ENCODE data around the gene MAP7D1. TPM values are rescaled to one million over a fixed set of nuclear protein-coding genes. Genes with fewer than 3 reads are reported as not detected.
A peak's percentile ranks its signal among the peaks of the same experiment; 100 is the strongest.
"Not testable (repeated sequence)": the region's sequence is repeated elsewhere in the genome, so short reads cannot be mapped to it uniquely, and the experiment has no call there.

Gene MAP7D1
- total RNA-seq, 4 donors from 2014 or later = 74.3 to 187 (median 86.0) TPM

- intact Hi-C loops (cut with DNase I; ENCODE audit: low total_unique reads) (loop anchor here (2.0 kb wide), 1 partner anchor 39 kb away; the partner anchor contains the start of gene TRAPPC3), in situ Hi-C loops (cut with MboI; ENCODE audit: low pct_ligation_motif_present in 1 of 4, low pct_unique_long_range_greater_than_20kb in 1 of 4, low sequenced_read_pairs in 3 of 4) (loop anchor here (10.0 to 25.0 kb wide), 4 partner anchors 83 to 224 kb away; no protein-coding TSS in a partner anchor)
- H3K27ac ChIP-seq = peak overlapping the region; percentile 77 to 87 (median 82)
- DNase-seq = peak; percentile 88
- no peaks in the 10 kb centered on the region for H3K27me3 ChIP-seq
- WGBS, 2 donors (ENCODE audit: low coverage in 1 of 2) = 4% methylated on average over 9 of the region's 9 CpGs; no CpG with 5 or more reads in 1 of the 2 donors
- TF ChIP-seq EP300 (IDR thresholded peaks at IDR 0.05; ENCODE audit: low read depth) = no peak
- TF ChIP-seq POLR2A (IDR thresholded peaks at IDR 0.05) = no peak
- peak; percentile 8 to 62 (median 42) for TF ChIP-seq POLR2AphosphoS5 (IDR thresholded peaks at IDR 0.05)
- TF ChIP-seq CTCF (IDR thresholded peaks at IDR 0.05) = peak; percentile 84 to 97 (median 87)
- no peaks in the 10 kb centered on the region for H3K9me3 ChIP-seq
- no peaks in the 10 kb centered on the region for H3K36me3 ChIP-seq
- no peak overlapping the region for H3K4me3 ChIP-seq
- peaks cover 0 to 14% (median 5%) of the 10 kb centered on the region in 4 donors for H3K4me1 ChIP-seq
Observed at GRCh38 chr1:36187800-36188593, 32.0 kb downstream of the MAP7D1 start.

- in situ Hi-C loops (cut with MboI; ENCODE audit: low pct_ligation_motif_present in 1 of 4, low pct_unique_long_range_greater_than_20kb in 1 of 4, low sequenced_read_pairs in 3 of 4) = loop anchor here (10.0 to 25.0 kb wide), 4 partner anchors 78 to 215 kb away; no protein-coding TSS in a partner anchor
Observed at GRCh38 chr1:36196805-36197204, 40.8 kb downstream of the MAP7D1 start.

GRCh38 chr1:36198641-36199040, 42.7 kb downstream of the MAP7D1 start:
- in situ Hi-C loops (cut with MboI; ENCODE audit: low pct_ligation_motif_present in 1 of 4, low pct_unique_long_range_greater_than_20kb in 1 of 4, low sequenced_read_pairs in 3 of 4) = loop anchor here (10.0 to 25.0 kb wide), 4 partner anchors 76 to 214 kb away; no protein-coding TSS in a partner anchor
- Histone ChIP-seq H3K27ac (no peak overlapping the region), H3K4me3 (no peak overlapping the region), H3K27me3 (no peaks in the 10 kb centered on the region), H3K36me3 (no peaks in the 10 kb centered on the region), H3K4me1 (peaks cover 0 to 12% (median 2%) of the 10 kb centered on the region in 4 donors), H3K9me3 (no peaks in the 10 kb centered on the region)
- DNase-seq = no peak
- WGBS, 2 donors (ENCODE audit: low coverage in 1 of 2) = 55 to 80% methylated on average over 1 to 5 of the region's 5 CpGs
- TF ChIP-seq POLR2A (IDR thresholded peaks at IDR 0.05) (no peak), EP300 (IDR thresholded peaks at IDR 0.05; ENCODE audit: low read depth) (no peak), CTCF (IDR thresholded peaks at IDR 0.05) (no peak), POLR2AphosphoS5 (IDR thresholded peaks at IDR 0.05) (no peak)
- intact Hi-C loops (cut with DNase I; ENCODE audit: low total_unique reads) = no loop called here

More at GRCh38 chr1:36196805-36197204, 40.8 kb downstream of the MAP7D1 start:
- H3K36me3 ChIP-seq; H3K4me1 ChIP-seq; H3K27me3 ChIP-seq; H3K9me3 ChIP-seq; intact Hi-C loops (cut with DNase I; ENCODE audit: low total_unique reads); H3K4me3 ChIP-seq; H3K27ac ChIP-seq; DNase-seq: not testable (repeated sequence)
- 83% methylated on average over 12 of the region's 12 CpGs; no CpG with 5 or more reads in 1 of the 2 donors for WGBS, 2 donors (ENCODE audit: low coverage in 1 of 2)

GRCh38 chr1:36199934-36200741, 44.2 kb downstream of the MAP7D1 start:
- TF ChIP-seq POLR2A (IDR thresholded peaks at IDR 0.05) = no peak
- no peak for TF ChIP-seq EP300 (IDR thresholded peaks at IDR 0.05; ENCODE audit: low read depth)
- no peak for TF ChIP-seq POLR2AphosphoS5 (IDR thresholded peaks at IDR 0.05)
- TF ChIP-seq CTCF (IDR thresholded peaks at IDR 0.05) = no peak
- Histone ChIP-seq H3K27ac (peak overlapping the region in 1 of 4 donors; percentile 16), H3K36me3 (no peaks in the 10 kb centered on the region), H3K9me3 (no peaks in the 10 kb centered on the region), H3K27me3 (no peaks in the 10 kb centered on the region), H3K4me3 (no peak overlapping the region), H3K4me1 (peaks cover 2 to 22% (median 7%) of the 10 kb centered on the region in 4 donors)
- DNase-seq = peak; percentile 20
- 51 to 70% methylated on average over 12 to 13 of the region's 13 CpGs for WGBS, 2 donors (ENCODE audit: low coverage in 1 of 2)
- intact Hi-C loops (cut with DNase I; ENCODE audit: low total_unique reads) (no loop called here), in situ Hi-C loops (cut with MboI; ENCODE audit: low pct_ligation_motif_present in 1 of 4, low pct_unique_long_range_greater_than_20kb in 1 of 4, low sequenced_read_pairs in 3 of 4) (loop anchor here (10.0 to 25.0 kb wide), 4 partner anchors 75 to 212 kb away; no protein-coding TSS in a partner anchor)

All from transverse colon (tissue), 4 donors.